HepG2 (cell line): ENCODE results near the gene LYRM2. TPM values are rescaled to one million over a fixed set of nuclear protein-coding genes. Genes with fewer than 3 reads are reported as not detected.

Experiments used
- ATAC-seq: fragments of 200-7000 bp; cut with Tn5 transposase; 3 replicates; pipeline ENCODE4 v1.9.1; 2020; ENCODE audit warnings: mild to moderate bottlenecking, moderate library complexity
- BruUV-seq: library from RNA; stranded (reverse); fragments of 400-500 nt; replicated peaks from 2 replicates; lab custom pipeline; 2021; lab: Mats Ljungman, UMichigan
- CTCF ChIA-PET: fragments of 300-600 bp; formaldehyde crosslinking; extraction: SDS; loops from one replicate; lab custom pipeline; 2021; ENCODE audit warnings: low total read pairs, inconsistent platforms, low intra/inter-chr PET ratio; lab: Yijun Ruan, JAX
- POLR2A ChIA-PET: fragments of 350-600 bp; sonication (Branson Sonifier 250); formaldehyde crosslinking; loops from one replicate; lab custom pipeline; 2020; ENCODE audit warnings: antibody characterized with exemption, inconsistent platforms; lab: Yijun Ruan, JAX
- DNase-seq: peaks from one replicate; pipeline ENCODE4 v3.0.0-alpha.2; 2015; ENCODE audit warnings: low spot score
- FAIRE-seq: peaks from 3 replicates; lab custom pipeline; 2011; peaks lifted over from hg19 to GRCh38; lab: Jason Lieb, UNC
- H2AFZ ChIP-seq: one replicate; pipeline ENCODE4 v1.6.1; 2011; ENCODE audit warnings: low read length, inconsistent platforms
- H3K27ac ChIP-seq: fragments of 300-600 bp; 3 replicates; pipeline ENCODE4 v1.8.0; 2011; ENCODE audit warnings: mixed run types, mild to moderate bottlenecking, mixed read lengths, low read length, inconsistent platforms; ENCODE audit not compliant: insufficient read depth; ENCODE audit errors: extremely low read length
- H3K27me3 ChIP-seq, 2 experiments: fragments of 200-600 bp in 1 of 2; 2 replicates in 1 of 2; 3 replicates in 1 of 2; pipeline versions ENCODE4 v1.6.0 to v1.8.0; 2011; ENCODE audit warnings: low read length in 2 of 2, mild to moderate bottlenecking in 2 of 2, moderate library complexity in 2 of 2, inconsistent platforms in 1 of 2; ENCODE audit not compliant: insufficient read depth in 2 of 2, control insufficient read depth in 1 of 2
- H3K36me3 ChIP-seq, 2 experiments: fragments of 200-600 bp in 1 of 2; replicated peaks in 1 of 2; 2 replicates in 1 of 2; 3 replicates in 1 of 2; pipeline versions ENCODE4 v1.5.1 to v1.8.0; 2011; ENCODE audit warnings: low read length in 2 of 2, inconsistent platforms in 1 of 2; ENCODE audit not compliant: insufficient read depth in 2 of 2, control insufficient read depth in 1 of 2
- H3K4me1 ChIP-seq: 2 replicates; pipeline ENCODE4 v1.5.1; 2012; ENCODE audit warnings: low read length, inconsistent platforms; ENCODE audit not compliant: insufficient read depth
- H3K4me2 ChIP-seq: 2 replicates; pipeline ENCODE4 v1.6.0; 2011; ENCODE audit warnings: low read depth, low read length, inconsistent platforms
- H3K4me3 ChIP-seq, 3 experiments: fragments of 200-600 bp in 1 of 3; sonication (generic), shearing (Covaris generic) in 1 of 3; replicated peaks in 1 of 3; 2 replicates each; pipeline ENCODE4 v1.5.1; 2011 to 2016; ENCODE audit warnings: low read length in 3 of 3, inconsistent platforms in 2 of 3, low read depth in 2 of 3, mild to moderate bottlenecking in 2 of 3, control low read depth in 1 of 3, mixed read lengths in 1 of 3; ENCODE audit not compliant: insufficient read depth in 1 of 3
- H3K79me2 ChIP-seq: one replicate; pipeline ENCODE4 v1.6.1; 2011; ENCODE audit warnings: low read length, inconsistent platforms; ENCODE audit not compliant: insufficient read depth
- H3K9ac ChIP-seq: 2 replicates; pipeline ENCODE4 v1.6.0; 2011; ENCODE audit warnings: mild to moderate bottlenecking, low read depth, low read length, inconsistent platforms; ENCODE audit not compliant: insufficient read depth
- H3K9me3 ChIP-seq: 2 replicates; pipeline ENCODE4 v1.5.1; 2012; ENCODE audit warnings: mild to moderate bottlenecking, low read length
- H4K20me1 ChIP-seq: 2 replicates; pipeline ENCODE4 v1.6.0; 2011; ENCODE audit warnings: inconsistent platforms, mild to moderate bottlenecking, low read length, moderate library complexity; ENCODE audit not compliant: insufficient read depth
- EHMT2 ChIP-seq: fragments of 200-600 bp; sonication (generic); IDR thresholded peaks from 2 replicates; pipeline ENCODE4 v1.7.0; 2017; ENCODE audit warnings: antibody characterized with exemption, low read depth, low read length, borderline replicate concordance
- FIP1L1 ChIP-seq: fragments of 200-400 bp; formaldehyde crosslinking; IDR thresholded peaks from 2 replicates; pipeline ENCODE4 v1.6.1; 2018; ENCODE audit warnings: low read depth, mild to moderate bottlenecking, low read length, moderate library complexity, borderline replicate concordance; ENCODE audit not compliant: insufficient read depth
- GABPA ChIP-seq, 2 experiments: IDR thresholded peaks; 2 replicates each; pipeline ENCODE4 v1.6.1; 2011 to 2016; ENCODE audit warnings: low read depth in 2 of 2, low read length in 1 of 2, missing biosample characterization in 1 of 2, missing genetic modification characterization in 1 of 2
- GZF1 ChIP-seq: sonication (generic); formaldehyde crosslinking; IDR thresholded peaks from 2 replicates; pipeline ENCODE4 v1.5.1; 2020; ENCODE audit warnings: mild to moderate bottlenecking, missing genetic modification reagents
- KDM3A ChIP-seq: IDR thresholded peaks from 2 replicates; pipeline ENCODE4 v1.6.1; 2018; ENCODE audit warnings: low read depth, missing compliant biosample characterization
- NFATC3 ChIP-seq: sonication (generic); formaldehyde crosslinking; IDR thresholded peaks from 2 replicates; pipeline ENCODE4 v1.5.1; 2020; ENCODE audit warnings: mild to moderate bottlenecking, missing genetic modification reagents
- NONO ChIP-seq, 2 experiments: fragments of 450-650 bp in 1 of 2; sonication (generic) in 1 of 2; formaldehyde crosslinking in 1 of 2; IDR thresholded peaks in 1 of 2; conservative IDR thresholded peaks in 1 of 2; 2 replicates each; pipeline versions ENCODE4 v1.6.1 to v1.8.0; 2017 to 2022; ENCODE audit warnings: mild to moderate bottlenecking in 1 of 2, missing genetic modification reagents in 1 of 2, moderate library complexity in 1 of 2
- NR2C2 ChIP-seq: sonication (generic); formaldehyde crosslinking; IDR thresholded peaks from 2 replicates; pipeline ENCODE4 v1.4.0; 2020; ENCODE audit warnings: missing genetic modification reagents, mild to moderate bottlenecking, moderate library complexity, borderline replicate concordance
- PCBP2 ChIP-seq: fragments of 200-400 bp; formaldehyde crosslinking; optimal IDR thresholded peaks from 2 replicates; pipeline ENCODE3; 2018; ENCODE audit warnings: low read length, low read depth; ENCODE audit not compliant: poor library complexity, severe bottlenecking
- SMAD3 ChIP-seq: sonication (generic); formaldehyde crosslinking; IDR thresholded peaks from 2 replicates; pipeline ENCODE4 v1.4.0; 2020; ENCODE audit warnings: missing genetic modification reagents
- SP1 ChIP-seq, 2 experiments: fragments of 450-650 bp in 1 of 2; sonication (generic) in 1 of 2; formaldehyde crosslinking in 1 of 2; IDR thresholded peaks; 2 replicates each; pipeline versions ENCODE4 v1.4.0 to v1.6.1; 2016 to 2020; ENCODE audit warnings: missing genetic modification reagents in 1 of 2
- ZBTB7B ChIP-seq: sonication (generic); formaldehyde crosslinking; IDR thresholded peaks from 2 replicates; pipeline ENCODE4 v1.4.0; 2020; ENCODE audit warnings: missing genetic modification reagents
- ZNF225 ChIP-seq: sonication (generic); formaldehyde crosslinking; IDR thresholded peaks from 2 replicates; pipeline ENCODE4 v1.4.0; 2020; ENCODE audit warnings: mild to moderate bottlenecking, missing genetic modification reagents
- ZNF235 ChIP-seq: sonication (generic); formaldehyde crosslinking; IDR thresholded peaks from 2 replicates; pipeline ENCODE4 v1.8.1; 2023; ENCODE audit warnings: mild to moderate bottlenecking, missing genetic modification reagents, borderline replicate concordance
- ZNF3 ChIP-seq: IDR thresholded peaks from 2 replicates; pipeline ENCODE4 v1.7.0; 2017; ENCODE audit warnings: inconsistent platforms
- ZNF441 ChIP-seq: sonication (generic); formaldehyde crosslinking; IDR thresholded peaks from 2 replicates; pipeline ENCODE4 v1.7.0; 2021; ENCODE audit warnings: missing genetic modification reagents, borderline replicate concordance
- ZNF543 ChIP-seq: sonication (generic); formaldehyde crosslinking; IDR thresholded peaks from 2 replicates; pipeline ENCODE4 v1.4.0; 2020; ENCODE audit warnings: mild to moderate bottlenecking, missing genetic modification reagents
- ZNF614 ChIP-seq: IDR thresholded peaks from 2 replicates; pipeline ENCODE4 v1.6.1; 2018; ENCODE audit warnings: missing biosample characterization, missing genetic modification reagents, inconsistent platforms, borderline replicate concordance
- ZNF709 ChIP-seq: sonication (generic); formaldehyde crosslinking; IDR thresholded peaks from 2 replicates; pipeline ENCODE4 v1.5.0; 2020; ENCODE audit warnings: mild to moderate bottlenecking, missing genetic modification reagents
- ZNF790 ChIP-seq: sonication (generic); formaldehyde crosslinking; IDR thresholded peaks from 2 replicates; pipeline ENCODE4 v1.8.0; 2022; ENCODE audit warnings: missing genetic modification reagents, mild to moderate bottlenecking, borderline replicate concordance
- ZNF883 ChIP-seq: sonication (generic); formaldehyde crosslinking; IDR thresholded peaks from 2 replicates; pipeline ENCODE4 v1.5.1; 2020; ENCODE audit warnings: mild to moderate bottlenecking, missing genetic modification reagents; ENCODE audit errors: not compliant biosample characterization
- WGBS: methylation state at CpG from one replicate; pipeline ENCODE4 v1.1.6; 2017; ENCODE audit warnings: low lambda C conversion rate; 5-methylcytosine and 5-hydroxymethylcytosine counted together
- in situ Hi-C: cut with HindIII; loops from 2 replicates; pipeline ENCODE4 v1.10.0; 2017; ENCODE audit warnings: low pct_unique_long_range_greater_than_20kb; ENCODE audit not compliant: extremely low pct_ligation_motif_present
- intact Hi-C: fragments of 100-400 bp; cut with micrococcal nuclease; formaldehyde crosslinking; loops from one replicate; pipeline ENCODE4 v1.10.0; 2022; ENCODE audit not compliant: unreplicated experiment
- polyA plus RNA-seq, 8 experiments: library from polyadenylated mRNA; depleted of rRNA in 3 of 8; stranded (reverse) in 7 of 8; unstranded in 1 of 8; fragments of >200 nt; fragmentation: Illumina TruSeq in 4 of 8; extraction: Trizol in 4 of 8; gene quantifications; 2 replicates each; pipeline versions ENCODE4 v1.2.1 to v1.2.3, GENCODE V29; 2011 to 2016; ENCODE audit warnings: low read depth in 4 of 8, missing spikeins in 1 of 8, mixed read lengths in 1 of 8; ENCODE audit not compliant: insufficient read depth in 1 of 8
- total RNA-seq, 5 experiments: library from RNA; depleted of rRNA; stranded (reverse); fragments of >200 nt; fragmentation: Illumina TruSeq; extraction: Trizol; gene quantifications; 2 replicates each; pipeline ENCODE4 v1.2.3, GENCODE V29; 2016; ENCODE audit warnings: low read depth in 1 of 5

The LYRM2 gene
- total and polyA plus RNA-seq, 2 of the 13 experiments (the other 11 are each of a cell fraction or from before 2014, with no cell fraction given), result 17.8 to 32.6 TPM

- 0% methylated on average over 2 of the region's 2 CpGs for WGBS
- H3K4me3 ChIP-seq, result no peak overlapping the region
- no peak for DNase-seq
- H3K36me3 ChIP-seq, result no peaks in the 10 kb centered on the region
- POLR2A ChIA-PET, result no interaction called here
- H3K27me3 ChIP-seq, result no peaks in the 10 kb centered on the region
- no peak overlapping the region for H3K4me2 ChIP-seq
- BruUV-seq, result no TSS peak
- intact Hi-C loops (no loop called here), in situ Hi-C loops (no loop called here)
- H3K9me3 ChIP-seq, result no peaks in the 10 kb centered on the region
- CTCF ChIA-PET, result no interaction called here
- TF ChIP-seq KDM3A (CRISPR knock-in tag) (no peak), ZNF235 (no peak)
- TF ChIP-seq, all 625 proteins: peak for 0
- Histone ChIP-seq H3K9ac (no peak overlapping the region), H3K79me2 (no peaks in the 10 kb centered on the region), H2AFZ (no peak overlapping the region), H4K20me1 (no peaks in the 10 kb centered on the region), H3K4me1 (no peaks in the 10 kb centered on the region), H3K27ac (no peak overlapping the region)
- ATAC-seq, result no peak
- FAIRE-seq, result no peak
Measured at GRCh38 chr6:89522778-89523177, 115.8 kb downstream of the LYRM2 start.

GRCh38 chr6:89520736-89521135, 117.8 kb downstream of the LYRM2 start:
- H3K9me3 ChIP-seq, result no peaks in the 10 kb centered on the region
- H3K4me2 ChIP-seq, result no peak overlapping the region
- H4K20me1 ChIP-seq, result no peaks in the 10 kb centered on the region
- ATAC-seq (no peak), DNase-seq (no peak), FAIRE-seq (no peak)
- BruUV-seq, result no TSS peak
- H3K27me3 ChIP-seq, result no peaks in the 10 kb centered on the region
- ChIA-PET POLR2A (no interaction called here), CTCF (no interaction called here)
- H3K9ac ChIP-seq, result no peak overlapping the region
- no peaks in the 10 kb centered on the region for H3K36me3 ChIP-seq
- in situ Hi-C loops, result no loop called here
- no peaks in the 10 kb centered on the region for H3K4me1 ChIP-seq
- H3K79me2 ChIP-seq, result no peaks in the 10 kb centered on the region
- intact Hi-C loops, result no loop called here
- H3K27ac ChIP-seq, result no peak overlapping the region
- no peak overlapping the region for H3K4me3 ChIP-seq
- no peak overlapping the region for H2AFZ ChIP-seq
- TF ChIP-seq PCBP2 (no peak), ZNF883 (no peak), SP1 (IDR thresholded peaks at IDR 0.05) (no peak), SP1 (CRISPR knock-in tag; IDR thresholded peaks at IDR 0.05) (no peak), ZNF441 (no peak), NR2C2 (CRISPR knock-in tag) (no peak), NFATC3 (CRISPR knock-in tag) (no peak), ZBTB7B (no peak), NONO (IDR thresholded peaks at IDR 0.05) (no peak), NONO (CRISPR knock-in tag; conservative IDR thresholded peaks at IDR 0.05) (no peak), GABPA (IDR thresholded peaks at IDR 0.05; ENCODE audit: low read depth, low read length) (no peak), GABPA (CRISPR knock-in tag; IDR thresholded peaks at IDR 0.05; ENCODE audit: low read depth) (no peak), ZNF225 (CRISPR knock-in tag) (no peak), ZNF614 (CRISPR knock-in tag) (no peak), FIP1L1 (no peak), ZNF543 (CRISPR knock-in tag) (no peak), EHMT2 (no peak), ZNF709 (CRISPR knock-in tag) (no peak), ZNF3 (CRISPR knock-in tag) (no peak), SMAD3 (no peak), ZNF790 (CRISPR knock-in tag) (no peak), GZF1 (CRISPR knock-in tag) (no peak)
